H1 (cell line): Measurements from ENCODE around the gene ADAMTS13. TPM values are rescaled to one million over a fixed set of nuclear protein-coding genes. Genes with fewer than 3 reads are reported as not detected.

Experiments used
- RBBP5 ChIP-seq: IDR thresholded peaks from 2 replicates; pipeline ENCODE4 v1.7.1; 2012; ENCODE audit warnings: low read depth, mild to moderate bottlenecking, inconsistent platforms, low read length, moderate library complexity, borderline replicate concordance
- RXRA ChIP-seq: IDR thresholded peaks from 2 replicates; pipeline ENCODE4 v1.6.1; 2011; ENCODE audit warnings: low read depth, mild to moderate bottlenecking, low read length, moderate library complexity; ENCODE audit not compliant: insufficient read depth
- SAP30 ChIP-seq: fragments of 300-600 bp; sonication (generic); IDR thresholded peaks from 2 replicates; pipeline ENCODE4 v1.7.1; 2012; ENCODE audit warnings: low read length, moderate library complexity, mild to moderate bottlenecking, inconsistent platforms; ENCODE audit not compliant: insufficient read depth, insufficient replicate concordance
- SP4 ChIP-seq: IDR thresholded peaks from 2 replicates; pipeline ENCODE4 v1.6.1; 2012; ENCODE audit warnings: low read length, inconsistent platforms
- polyA plus RNA-seq, 7 experiments: library from polyadenylated mRNA; depleted of rRNA in 3 of 7; stranded (reverse) in 5 of 7; unstranded in 2 of 7; fragments of >200 nt in 5 of 7; fragments of 200-250 nt in 2 of 7; gene quantifications; 1 replicate in 5 of 7; 2 replicates in 1 of 7; 4 replicates in 1 of 7; pipeline versions ENCODE4 v1.2.1 to v1.2.3, GENCODE V29; 2011 to 2013; ENCODE audit warnings: missing spikeins in 2 of 7, mixed read lengths in 2 of 7
- total RNA-seq: library from RNA; stranded (reverse); fragmentation: NEBNext Ultra II Directional; extraction: Animal tissue kit (Norgen Biotek cat#: 25700); gene quantifications from 2 replicates; pipeline ENCODE4 v1.2.1, GENCODE V29; 2021

ADAMTS13 gene
- total and polyA plus RNA-seq, 2 of the 8 experiments (the other 6 are each of a cell fraction or from before 2014, with no cell fraction given) = 4.4 to 5.8 TPM

DNA sequence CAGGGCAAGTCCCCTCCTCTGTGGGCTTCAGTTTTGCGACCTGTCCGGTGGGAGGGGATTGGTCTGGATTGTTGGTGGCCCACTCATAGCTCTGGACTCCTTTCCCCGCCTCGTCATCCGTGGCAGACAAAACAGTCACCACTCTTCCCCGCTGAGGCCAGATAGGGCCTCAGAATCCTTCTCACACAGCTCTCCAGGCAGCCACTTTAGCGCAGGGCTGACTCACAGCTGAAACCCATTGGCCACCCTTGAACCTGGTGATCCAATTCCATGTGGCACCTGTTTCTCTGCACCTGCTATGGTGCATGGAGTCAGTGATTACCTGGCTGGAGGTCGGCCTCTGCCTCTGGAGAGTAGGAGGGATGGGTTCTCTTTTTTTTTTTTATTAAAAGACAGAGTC lies 21.8 kb downstream of the ADAMTS13 start (continued):
- TF ChIP-seq SAP30 = no peak
- no peak for TF ChIP-seq RXRA
- TF ChIP-seq SP4 = no peak
- no peak for TF ChIP-seq RBBP5
